ENCODE data around the gene AHCYL1. TPM values are rescaled to one million over a fixed set of nuclear protein-coding genes. Genes with fewer than 3 reads are reported as not detected.
A peak's percentile ranks its signal among the peaks of the same experiment; 100 is the strongest.

AHCYL1 gene
- total RNA-seq, 3 donors from 2014 or later: 87.5 to 116 (median 87.8) TPM

DNA sequence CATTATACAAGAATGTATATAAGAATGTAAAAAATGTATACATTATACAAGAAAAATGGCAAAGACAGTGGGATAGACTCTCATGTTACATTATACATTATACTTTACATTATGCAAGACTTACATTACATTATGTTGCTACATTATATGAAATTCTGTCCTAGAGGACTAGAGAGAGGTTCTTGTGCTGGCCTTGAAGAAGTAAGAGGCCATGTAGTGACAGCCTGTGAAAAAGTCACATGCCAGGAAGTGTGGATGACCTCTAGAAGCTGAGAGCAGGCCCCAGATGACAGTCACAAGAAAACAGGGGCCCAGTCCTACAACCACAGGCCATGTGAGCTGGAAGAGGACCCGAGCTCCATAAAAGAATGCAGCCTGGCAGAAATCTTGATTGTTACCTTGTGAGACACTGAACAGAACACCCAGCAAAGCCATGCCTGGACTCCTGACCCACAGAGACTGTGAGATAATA is 30.5 kb upstream of the AHCYL1 start:
- DNase-seq (no peak), ATAC-seq (no peak)
- no peak for TF ChIP-seq CTCF (IDR thresholded peaks at IDR 0.05)
- Histone ChIP-seq H3K36me3 (ENCODE audit: low read depth) (no peaks in the 10 kb centered on the region), H3K9me3 (no peaks in the 10 kb centered on the region), H3K4me1 (ENCODE audit: low read depth) (peaks cover 1% of the 10 kb centered on the region), H3K4me3 (no peak overlapping the region)
- intact Hi-C loops (cut with DNase I, micrococcal nuclease): no loop called here

- Histone ChIP-seq H3K4me3 (no peak overlapping the region), H3K9me3 (no peaks in the 10 kb centered on the region), H3K4me1 (ENCODE audit: low read depth) (peaks cover 3% of the 10 kb centered on the region), H3K36me3 (ENCODE audit: low read depth) (no peaks in the 10 kb centered on the region)
- intact Hi-C loops (cut with DNase I, micrococcal nuclease): no loop called here
- DNase-seq (no peak), ATAC-seq (no peak)
- TF ChIP-seq CTCF (IDR thresholded peaks at IDR 0.05): no peak
Observed at GRCh38 chr1:109959632-109959973, 25.0 kb upstream of the AHCYL1 start.

- no peaks in the 10 kb centered on the region for H3K9me3 ChIP-seq
- H3K4me1 ChIP-seq (ENCODE audit: low read depth): peaks cover 3% of the 10 kb centered on the region
- intact Hi-C loops (cut with DNase I, micrococcal nuclease): no loop called here
- no peak for DNase-seq
- H3K36me3 ChIP-seq (ENCODE audit: low read depth): no peaks in the 10 kb centered on the region
- no peak overlapping the region for H3K4me3 ChIP-seq
- peak; percentile 40 for ATAC-seq
- no peak for TF ChIP-seq CTCF (IDR thresholded peaks at IDR 0.05)
Observed at GRCh38 chr1:109959974-109960744, 24.4 kb upstream of the AHCYL1 start.

DNA sequence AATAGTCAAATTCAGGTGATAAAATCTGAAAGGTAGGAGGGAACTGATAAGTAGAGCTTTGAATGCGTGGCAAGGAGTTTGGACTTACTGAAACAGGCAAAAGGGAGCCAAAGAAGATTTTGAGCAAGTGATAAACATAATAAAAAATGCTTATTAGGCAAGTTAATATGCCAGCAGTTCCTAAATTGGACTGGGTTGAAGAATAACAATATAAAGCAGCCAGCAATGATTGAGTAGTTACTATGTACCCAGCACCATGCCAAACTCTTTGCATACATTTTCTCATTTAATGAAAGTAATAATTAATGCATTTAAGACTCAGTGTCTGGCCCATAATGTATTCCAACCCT is 23.8 kb upstream of the AHCYL1 start:
- intact Hi-C loops (cut with DNase I, micrococcal nuclease): no loop called here
- H3K4me1 ChIP-seq (ENCODE audit: low read depth): peaks cover 3% of the 10 kb centered on the region
- no peak for TF ChIP-seq CTCF (IDR thresholded peaks at IDR 0.05)
- no peak for DNase-seq
- no peaks in the 10 kb centered on the region for H3K36me3 ChIP-seq (ENCODE audit: low read depth)
- ATAC-seq: no peak
- no peak overlapping the region for H3K4me3 ChIP-seq
- H3K9me3 ChIP-seq: no peaks in the 10 kb centered on the region

GRCh38 chr1:109963864-109964263 is 20.7 kb upstream of the AHCYL1 start:
- no peak for ATAC-seq
- H3K9me3 ChIP-seq: no peaks in the 10 kb centered on the region
- H3K4me3 ChIP-seq: no peak overlapping the region
- H3K4me1 ChIP-seq (ENCODE audit: low read depth): peaks cover 3% of the 10 kb centered on the region
- H3K36me3 ChIP-seq (ENCODE audit: low read depth): no peaks in the 10 kb centered on the region
- intact Hi-C loops (cut with DNase I, micrococcal nuclease): no loop called here
- TF ChIP-seq CTCF (IDR thresholded peaks at IDR 0.05): no peak
- DNase-seq: no peak

Data from mucosa of descending colon (tissue), 3 donors.